ENCODE data around the gene CHCHD6. TPM values are rescaled to one million over a fixed set of nuclear protein-coding genes. Genes with fewer than 3 reads are reported as not detected.

CHCHD6 gene
- total RNA-seq, 2 experiments from 2014 or later: 8.7 to 9.3 TPM

DNA sequence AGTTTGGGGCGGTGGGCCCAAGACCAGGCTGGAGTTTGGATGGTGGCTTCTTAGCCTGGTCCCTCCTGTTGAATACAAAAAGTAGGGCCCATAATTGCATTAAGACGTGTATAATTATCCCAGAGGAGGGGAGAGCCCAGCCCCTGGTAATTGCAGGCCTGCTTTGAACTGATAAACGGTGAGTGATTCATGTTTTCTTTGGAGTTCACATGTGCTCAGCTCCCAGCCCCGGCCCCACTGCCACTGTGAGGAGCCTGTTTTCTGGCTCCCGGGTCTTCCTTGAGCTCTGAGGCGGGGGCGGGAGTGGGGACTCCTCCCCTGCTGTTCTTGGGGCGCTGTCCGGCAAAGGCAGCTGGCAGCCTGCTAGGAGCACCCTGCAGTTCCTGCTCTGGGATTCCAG, 282.0 kb downstream of the CHCHD6 start:
- Histone ChIP-seq H3K9me3 (ENCODE audit: control insufficient read depth in 1 of 2, insufficient read depth in 1 of 2, low read length in 2 of 2) (peaks cover 0 to 5% of the 10 kb centered on the region in 2 experiments), H3K36me3 (ENCODE audit: insufficient read depth, low read length) (peaks cover 14% of the 10 kb centered on the region), H3K4me3 (ENCODE audit: low read length) (no peak overlapping the region), H3K27me3 (ENCODE audit: control insufficient read depth in 1 of 2, insufficient read depth in 2 of 2, low read length in 2 of 2) (no peaks in the 10 kb centered on the region), H3K27ac (ENCODE audit: low read depth in 1 of 2, low read length in 2 of 2) (no peak overlapping the region), H3K4me1 (ENCODE audit: insufficient read depth, low read length) (peaks cover 30% of the 10 kb centered on the region)
- intact Hi-C loops (cut with DNase I, micrococcal nuclease): loop anchor here in 1 of 2 experiments (10.0 kb wide), 2 partner anchors 901 to 991 kb away; partner anchors contain the start of gene SLC41A3
- H3K36me3 Mint-ChIP-seq (ENCODE audit: low read depth): peaks cover 5% of the 10 kb centered on the region
- DNase-seq (no peak), ATAC-seq (ENCODE audit: poor library complexity) (no peak)
- H3K27ac Mint-ChIP-seq: peak overlapping the region; percentile 55
- TF ChIP-seq, protein P1, sequence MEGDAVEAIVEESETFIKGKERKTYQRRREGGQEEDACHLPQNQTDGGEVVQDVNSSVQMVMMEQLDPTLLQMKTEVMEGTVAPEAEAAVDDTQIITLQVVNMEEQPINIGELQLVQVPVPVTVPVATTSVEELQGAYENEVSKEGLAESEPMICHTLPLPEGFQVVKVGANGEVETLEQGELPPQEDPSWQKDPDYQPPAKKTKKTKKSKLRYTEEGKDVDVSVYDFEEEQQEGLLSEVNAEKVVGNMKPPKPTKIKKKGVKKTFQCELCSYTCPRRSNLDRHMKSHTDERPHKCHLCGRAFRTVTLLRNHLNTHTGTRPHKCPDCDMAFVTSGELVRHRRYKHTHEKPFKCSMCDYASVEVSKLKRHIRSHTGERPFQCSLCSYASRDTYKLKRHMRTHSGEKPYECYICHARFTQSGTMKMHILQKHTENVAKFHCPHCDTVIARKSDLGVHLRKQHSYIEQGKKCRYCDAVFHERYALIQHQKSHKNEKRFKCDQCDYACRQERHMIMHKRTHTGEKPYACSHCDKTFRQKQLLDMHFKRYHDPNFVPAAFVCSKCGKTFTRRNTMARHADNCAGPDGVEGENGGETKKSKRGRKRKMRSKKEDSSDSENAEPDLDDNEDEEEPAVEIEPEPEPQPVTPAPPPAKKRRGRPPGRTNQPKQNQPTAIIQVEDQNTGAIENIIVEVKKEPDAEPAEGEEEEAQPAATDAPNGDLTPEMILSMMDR (IDR thresholded peaks at IDR 0.05): no peak
- CTCF ChIA-PET: no interaction called here
- H3K9me3 Mint-ChIP-seq: no peaks in the 10 kb centered on the region
- POLR2A ChIA-PET: no interaction called here
- H3K4me1 Mint-ChIP-seq (ENCODE audit: low read depth): peaks cover 18% of the 10 kb centered on the region
- peak overlapping the region; percentile 69 for H3K4me3 Mint-ChIP-seq
- H3K27me3 Mint-ChIP-seq: no peaks in the 10 kb centered on the region

- H3K27me3 ChIP-seq (ENCODE audit: control insufficient read depth in 1 of 2, insufficient read depth in 2 of 2, low read length in 2 of 2): no peaks in the 10 kb centered on the region
- Mint-ChIP-seq H3K9me3 (no peaks in the 10 kb centered on the region), H3K4me1 (ENCODE audit: low read depth) (peaks cover 11% of the 10 kb centered on the region), H3K4me3 (no peak overlapping the region), H3K36me3 (ENCODE audit: low read depth) (peaks cover 7% of the 10 kb centered on the region), H3K27me3 (no peaks in the 10 kb centered on the region), H3K27ac (no peak overlapping the region)
- ChIA-PET CTCF (no interaction called here), POLR2A (no interaction called here)
- peaks cover 22% of the 10 kb centered on the region for H3K4me1 ChIP-seq (ENCODE audit: insufficient read depth, low read length)
- peaks cover 14% of the 10 kb centered on the region for H3K36me3 ChIP-seq (ENCODE audit: insufficient read depth, low read length)
- TF ChIP-seq, protein P1 (IDR thresholded peaks at IDR 0.05): no peak
- no peak for DNase-seq
- peaks cover 0 to 5% of the 10 kb centered on the region in 2 experiments for H3K9me3 ChIP-seq (ENCODE audit: control insufficient read depth in 1 of 2, insufficient read depth in 1 of 2, low read length in 2 of 2)
- no peak overlapping the region for H3K4me3 ChIP-seq (ENCODE audit: low read length)
- intact Hi-C loops (cut with DNase I, micrococcal nuclease): loop anchor here in 1 of 2 experiments (10.0 kb wide), 2 partner anchors 902 to 992 kb away; partner anchors contain the start of gene SLC41A3
- no peak overlapping the region for H3K27ac ChIP-seq (ENCODE audit: low read depth in 1 of 2, low read length in 2 of 2)
- no peak for ATAC-seq (ENCODE audit: poor library complexity)
Measured at GRCh38 chr3:126987129-126987528, 283.1 kb downstream of the CHCHD6 start.

- H3K27me3 ChIP-seq (ENCODE audit: control insufficient read depth in 1 of 2, insufficient read depth in 2 of 2, low read length in 2 of 2): no peaks in the 10 kb centered on the region
- no peak for ATAC-seq (ENCODE audit: poor library complexity)
- TF ChIP-seq, protein P1 (IDR thresholded peaks at IDR 0.05): no peak
- Mint-ChIP-seq H3K4me1 (ENCODE audit: low read depth) (peaks cover 7% of the 10 kb centered on the region), H3K27ac (no peak overlapping the region), H3K4me3 (no peak overlapping the region), H3K9me3 (no peaks in the 10 kb centered on the region), H3K36me3 (ENCODE audit: low read depth) (peaks cover 7% of the 10 kb centered on the region), H3K27me3 (no peaks in the 10 kb centered on the region)
- DNase-seq: no peak
- H3K27ac ChIP-seq (ENCODE audit: low read depth in 1 of 2, low read length in 2 of 2): no peak overlapping the region
- ChIA-PET CTCF (no interaction called here), POLR2A (no interaction called here)
- H3K4me1 ChIP-seq (ENCODE audit: insufficient read depth, low read length): peaks cover 17% of the 10 kb centered on the region
- H3K9me3 ChIP-seq (ENCODE audit: control insufficient read depth in 1 of 2, insufficient read depth in 1 of 2, low read length in 2 of 2): peaks cover 0 to 5% of the 10 kb centered on the region in 2 experiments
- intact Hi-C loops (cut with DNase I, micrococcal nuclease): loop anchor here in 1 of 2 experiments (10.0 kb wide), 2 partner anchors 903 to 993 kb away; partner anchors contain the start of gene SLC41A3
- peaks cover 14% of the 10 kb centered on the region for H3K36me3 ChIP-seq (ENCODE audit: insufficient read depth, low read length)
- no peak overlapping the region for H3K4me3 ChIP-seq (ENCODE audit: low read length)
Measured at GRCh38 chr3:126987596-126987995, 283.6 kb downstream of the CHCHD6 start.
